ENCODE data around the gene SULT1C2.

SULT1C2 gene

DNA sequence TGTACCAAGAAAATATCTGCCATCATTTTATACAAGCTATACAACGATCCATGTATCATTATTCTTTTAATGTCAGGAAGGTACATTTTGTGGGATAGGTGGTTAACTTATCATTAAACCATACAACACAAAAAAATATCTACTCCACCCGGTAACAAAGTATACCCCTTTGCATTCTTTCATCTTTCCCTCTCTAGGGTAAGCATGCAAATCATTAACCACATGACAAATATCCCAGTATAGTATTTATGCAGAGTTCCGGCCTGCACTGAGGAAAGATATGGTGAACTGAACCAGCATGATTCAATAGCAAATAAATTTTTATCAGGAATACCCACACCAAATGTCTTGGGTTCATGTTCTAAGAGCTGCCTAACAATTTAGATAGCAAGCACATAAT is 22.5 kb upstream of the SULT1C2 start:
- Histone ChIP-seq H3K4me3 (ENCODE audit: low read length, poor library complexity, severe bottlenecking) (no peak overlapping the region), H4K20me1 (ENCODE audit: insufficient read depth, low read length, poor library complexity, severe bottlenecking) (no peaks in the 10 kb centered on the region), H3K36me3 (ENCODE audit: insufficient read depth, low read length) (no peaks in the 10 kb centered on the region), H2AFZ (ENCODE audit: low read length) (no peak overlapping the region), H3K9me2 (replicated peaks; ENCODE audit: low read depth, low read length) (no peaks in the 10 kb centered on the region), H3K4me1 (ENCODE audit: insufficient read depth, low read length, poor library complexity, severe bottlenecking) (no peaks in the 10 kb centered on the region), H3K9me3 (ENCODE audit: insufficient read depth, low read depth, low read length) (no peaks in the 10 kb centered on the region), H3K79me2 (ENCODE audit: insufficient read depth, low read length) (no peaks in the 10 kb centered on the region), H3K4me2 (ENCODE audit: low read depth, low read length, poor library complexity, severe bottlenecking) (no peak overlapping the region), H3K9ac (ENCODE audit: low read depth, low read length, poor library complexity, severe bottlenecking) (no peak overlapping the region), H3F3A (ENCODE audit: low read depth) (no peaks in the 10 kb centered on the region), H3K27me3 (ENCODE audit: insufficient read depth, low read length, poor library complexity, severe bottlenecking) (no peaks in the 10 kb centered on the region)
- TF ChIP-seq, protein P1, sequence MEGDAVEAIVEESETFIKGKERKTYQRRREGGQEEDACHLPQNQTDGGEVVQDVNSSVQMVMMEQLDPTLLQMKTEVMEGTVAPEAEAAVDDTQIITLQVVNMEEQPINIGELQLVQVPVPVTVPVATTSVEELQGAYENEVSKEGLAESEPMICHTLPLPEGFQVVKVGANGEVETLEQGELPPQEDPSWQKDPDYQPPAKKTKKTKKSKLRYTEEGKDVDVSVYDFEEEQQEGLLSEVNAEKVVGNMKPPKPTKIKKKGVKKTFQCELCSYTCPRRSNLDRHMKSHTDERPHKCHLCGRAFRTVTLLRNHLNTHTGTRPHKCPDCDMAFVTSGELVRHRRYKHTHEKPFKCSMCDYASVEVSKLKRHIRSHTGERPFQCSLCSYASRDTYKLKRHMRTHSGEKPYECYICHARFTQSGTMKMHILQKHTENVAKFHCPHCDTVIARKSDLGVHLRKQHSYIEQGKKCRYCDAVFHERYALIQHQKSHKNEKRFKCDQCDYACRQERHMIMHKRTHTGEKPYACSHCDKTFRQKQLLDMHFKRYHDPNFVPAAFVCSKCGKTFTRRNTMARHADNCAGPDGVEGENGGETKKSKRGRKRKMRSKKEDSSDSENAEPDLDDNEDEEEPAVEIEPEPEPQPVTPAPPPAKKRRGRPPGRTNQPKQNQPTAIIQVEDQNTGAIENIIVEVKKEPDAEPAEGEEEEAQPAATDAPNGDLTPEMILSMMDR (conservative IDR thresholded peaks at IDR 0.05; ENCODE audit: low read length), result no peak
- TF ChIP-seq EZH2phosphoT487 (IDR thresholded peaks at IDR 0.05; ENCODE audit: borderline replicate concordance), result no peak

DNA sequence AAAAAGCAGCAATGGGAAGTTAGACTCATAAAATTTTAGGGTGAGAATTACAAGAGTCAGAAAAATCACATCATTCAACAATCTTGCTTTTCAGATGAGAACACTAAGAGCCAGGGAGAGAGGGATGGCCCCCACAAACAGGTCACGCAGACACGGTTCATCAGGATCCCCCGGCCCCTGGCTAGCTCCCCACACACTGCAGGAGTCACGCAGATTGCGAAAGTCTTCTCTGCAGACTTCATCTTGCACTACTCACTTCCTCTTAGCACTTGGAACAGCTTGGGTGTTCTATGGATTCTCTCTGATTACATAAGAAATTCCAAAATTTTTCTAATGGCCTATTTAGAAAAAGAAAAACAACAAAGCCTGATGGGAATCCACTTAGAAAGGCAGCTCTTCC is 21.6 kb upstream of the SULT1C2 start:
- no peaks in the 10 kb centered on the region for H3K9me2 ChIP-seq (replicated peaks; ENCODE audit: low read depth, low read length)
- TF ChIP-seq EZH2phosphoT487 (IDR thresholded peaks at IDR 0.05; ENCODE audit: borderline replicate concordance), result no peak
- TF ChIP-seq, protein P1 (conservative IDR thresholded peaks at IDR 0.05; ENCODE audit: low read length), result no peak
- H2AFZ ChIP-seq (ENCODE audit: low read length), result no peak overlapping the region
- no peaks in the 10 kb centered on the region for H3K9me3 ChIP-seq (ENCODE audit: insufficient read depth, low read depth, low read length)
- no peak overlapping the region for H3K4me2 ChIP-seq (ENCODE audit: low read depth, low read length, poor library complexity, severe bottlenecking)
- H3K9ac ChIP-seq (ENCODE audit: low read depth, low read length, poor library complexity, severe bottlenecking), result no peak overlapping the region
- H4K20me1 ChIP-seq (ENCODE audit: insufficient read depth, low read length, poor library complexity, severe bottlenecking), result no peaks in the 10 kb centered on the region
- H3K27me3 ChIP-seq (ENCODE audit: insufficient read depth, low read length, poor library complexity, severe bottlenecking), result no peaks in the 10 kb centered on the region
- no peaks in the 10 kb centered on the region for H3F3A ChIP-seq (ENCODE audit: low read depth)
- no peaks in the 10 kb centered on the region for H3K4me1 ChIP-seq (ENCODE audit: insufficient read depth, low read length, poor library complexity, severe bottlenecking)
- no peak overlapping the region for H3K4me3 ChIP-seq (ENCODE audit: low read length, poor library complexity, severe bottlenecking)
- H3K36me3 ChIP-seq (ENCODE audit: insufficient read depth, low read length), result no peaks in the 10 kb centered on the region
- no peaks in the 10 kb centered on the region for H3K79me2 ChIP-seq (ENCODE audit: insufficient read depth, low read length)

GRCh38 chr2:108268001-108268400 is 20.7 kb upstream of the SULT1C2 start:
- no peak overlapping the region for H2AFZ ChIP-seq (ENCODE audit: low read length)
- no peaks in the 10 kb centered on the region for H3K4me1 ChIP-seq (ENCODE audit: insufficient read depth, low read length, poor library complexity, severe bottlenecking)
- no peak overlapping the region for H3K4me2 ChIP-seq (ENCODE audit: low read depth, low read length, poor library complexity, severe bottlenecking)
- TF ChIP-seq, protein P1 (conservative IDR thresholded peaks at IDR 0.05; ENCODE audit: low read length), result no peak
- TF ChIP-seq EZH2phosphoT487 (IDR thresholded peaks at IDR 0.05; ENCODE audit: borderline replicate concordance), result no peak
- H3K9me2 ChIP-seq (replicated peaks; ENCODE audit: low read depth, low read length), result no peaks in the 10 kb centered on the region
- H3K36me3 ChIP-seq (ENCODE audit: insufficient read depth, low read length), result no peaks in the 10 kb centered on the region
- H3K9ac ChIP-seq (ENCODE audit: low read depth, low read length, poor library complexity, severe bottlenecking), result no peak overlapping the region
- no peaks in the 10 kb centered on the region for H3K79me2 ChIP-seq (ENCODE audit: insufficient read depth, low read length)
- H3K27me3 ChIP-seq (ENCODE audit: insufficient read depth, low read length, poor library complexity, severe bottlenecking), result no peaks in the 10 kb centered on the region
- no peaks in the 10 kb centered on the region for H3K9me3 ChIP-seq (ENCODE audit: insufficient read depth, low read depth, low read length)
- H4K20me1 ChIP-seq (ENCODE audit: insufficient read depth, low read length, poor library complexity, severe bottlenecking), result no peaks in the 10 kb centered on the region
- H3K4me3 ChIP-seq (ENCODE audit: low read length, poor library complexity, severe bottlenecking), result no peak overlapping the region
- no peaks in the 10 kb centered on the region for H3F3A ChIP-seq (ENCODE audit: low read depth)

Measured in Loucy (cell line).